Measurements from ENCODE around the gene PINK1.

DNA sequence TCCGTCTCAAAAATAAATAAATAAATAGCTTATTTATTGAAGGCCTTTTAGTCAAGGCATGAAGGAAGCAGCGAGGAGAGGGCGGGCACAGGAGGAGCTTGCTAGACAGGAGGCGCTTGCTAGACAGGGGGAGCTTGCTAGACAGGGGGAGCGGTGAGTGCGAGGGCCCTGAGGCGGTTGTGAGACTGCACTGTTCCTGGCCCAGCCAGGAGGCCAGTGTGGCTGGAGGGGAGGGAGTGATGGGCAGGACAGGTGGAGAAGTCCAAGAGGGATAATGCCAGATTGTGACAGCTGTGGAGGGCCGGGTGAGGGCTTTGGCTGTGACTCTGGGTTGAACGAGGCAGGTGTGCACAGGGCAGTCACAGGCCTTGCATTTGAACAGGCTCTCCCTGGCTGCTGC, 66.3 kb downstream of the PINK1 start:
- no peak for TF ChIP-seq EZH2 (IDR thresholded peaks at IDR 0.05; ENCODE audit: borderline replicate concordance, insufficient read depth, low read length, poor library complexity, severe bottlenecking)
- TF ChIP-seq EP300 (conservative IDR thresholded peaks at IDR 0.05; ENCODE audit: poor library complexity, severe bottlenecking): no peak
- TF ChIP-seq, protein P1, sequence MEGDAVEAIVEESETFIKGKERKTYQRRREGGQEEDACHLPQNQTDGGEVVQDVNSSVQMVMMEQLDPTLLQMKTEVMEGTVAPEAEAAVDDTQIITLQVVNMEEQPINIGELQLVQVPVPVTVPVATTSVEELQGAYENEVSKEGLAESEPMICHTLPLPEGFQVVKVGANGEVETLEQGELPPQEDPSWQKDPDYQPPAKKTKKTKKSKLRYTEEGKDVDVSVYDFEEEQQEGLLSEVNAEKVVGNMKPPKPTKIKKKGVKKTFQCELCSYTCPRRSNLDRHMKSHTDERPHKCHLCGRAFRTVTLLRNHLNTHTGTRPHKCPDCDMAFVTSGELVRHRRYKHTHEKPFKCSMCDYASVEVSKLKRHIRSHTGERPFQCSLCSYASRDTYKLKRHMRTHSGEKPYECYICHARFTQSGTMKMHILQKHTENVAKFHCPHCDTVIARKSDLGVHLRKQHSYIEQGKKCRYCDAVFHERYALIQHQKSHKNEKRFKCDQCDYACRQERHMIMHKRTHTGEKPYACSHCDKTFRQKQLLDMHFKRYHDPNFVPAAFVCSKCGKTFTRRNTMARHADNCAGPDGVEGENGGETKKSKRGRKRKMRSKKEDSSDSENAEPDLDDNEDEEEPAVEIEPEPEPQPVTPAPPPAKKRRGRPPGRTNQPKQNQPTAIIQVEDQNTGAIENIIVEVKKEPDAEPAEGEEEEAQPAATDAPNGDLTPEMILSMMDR (IDR thresholded peaks at IDR 0.05; ENCODE audit: poor library complexity, severe bottlenecking): no peak
- no peak for TF ChIP-seq POLR2AphosphoS5 (IDR thresholded peaks at IDR 0.05)

Data from neural cell (in vitro differentiated cells).